ENCODE measurements around the gene RHO. TPM values are rescaled to one million over a fixed set of nuclear protein-coding genes. Genes with fewer than 3 reads are reported as not detected.

The RHO gene
- total RNA-seq, 1 donor from 2014 or later, result 0.09 TPM

DNA sequence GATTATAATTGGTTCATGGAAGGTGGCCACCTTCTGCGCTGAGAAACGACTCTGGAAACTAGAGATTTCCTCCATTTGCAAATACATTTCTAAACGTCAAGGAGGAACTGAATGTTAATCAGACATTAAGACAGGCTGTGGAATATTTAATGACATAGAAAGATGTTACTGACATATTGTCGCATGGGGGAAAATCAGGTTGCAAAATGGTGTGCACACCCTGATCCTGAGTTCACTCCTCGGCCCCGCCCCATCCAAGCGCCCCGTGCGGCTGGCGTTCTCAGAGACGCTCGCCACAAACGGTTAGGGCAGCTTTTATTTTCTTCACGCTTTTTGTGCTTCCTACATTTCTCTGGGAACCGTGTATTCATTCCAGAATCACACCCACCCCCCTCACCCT is 25.3 kb downstream of the RHO start:
- no peaks in the 10 kb centered on the region for H3K9me3 Mint-ChIP-seq
- TF ChIP-seq, protein P1, sequence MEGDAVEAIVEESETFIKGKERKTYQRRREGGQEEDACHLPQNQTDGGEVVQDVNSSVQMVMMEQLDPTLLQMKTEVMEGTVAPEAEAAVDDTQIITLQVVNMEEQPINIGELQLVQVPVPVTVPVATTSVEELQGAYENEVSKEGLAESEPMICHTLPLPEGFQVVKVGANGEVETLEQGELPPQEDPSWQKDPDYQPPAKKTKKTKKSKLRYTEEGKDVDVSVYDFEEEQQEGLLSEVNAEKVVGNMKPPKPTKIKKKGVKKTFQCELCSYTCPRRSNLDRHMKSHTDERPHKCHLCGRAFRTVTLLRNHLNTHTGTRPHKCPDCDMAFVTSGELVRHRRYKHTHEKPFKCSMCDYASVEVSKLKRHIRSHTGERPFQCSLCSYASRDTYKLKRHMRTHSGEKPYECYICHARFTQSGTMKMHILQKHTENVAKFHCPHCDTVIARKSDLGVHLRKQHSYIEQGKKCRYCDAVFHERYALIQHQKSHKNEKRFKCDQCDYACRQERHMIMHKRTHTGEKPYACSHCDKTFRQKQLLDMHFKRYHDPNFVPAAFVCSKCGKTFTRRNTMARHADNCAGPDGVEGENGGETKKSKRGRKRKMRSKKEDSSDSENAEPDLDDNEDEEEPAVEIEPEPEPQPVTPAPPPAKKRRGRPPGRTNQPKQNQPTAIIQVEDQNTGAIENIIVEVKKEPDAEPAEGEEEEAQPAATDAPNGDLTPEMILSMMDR (IDR thresholded peaks at IDR 0.05; ENCODE audit: unreplicated experiment), result no peak
- H3K4me3 Mint-ChIP-seq, result no peak overlapping the region
- H3K4me1 Mint-ChIP-seq, result peaks cover 6% of the 10 kb centered on the region
- no peaks in the 10 kb centered on the region for H3K36me3 Mint-ChIP-seq
- no peak for DNase-seq (ENCODE audit: low spot score in 2 of 2, unreplicated experiment in 2 of 2)
- H3K27me3 Mint-ChIP-seq (ENCODE audit: low read depth), result no peaks in the 10 kb centered on the region
- H3K27ac Mint-ChIP-seq, result no peak overlapping the region

DNA sequence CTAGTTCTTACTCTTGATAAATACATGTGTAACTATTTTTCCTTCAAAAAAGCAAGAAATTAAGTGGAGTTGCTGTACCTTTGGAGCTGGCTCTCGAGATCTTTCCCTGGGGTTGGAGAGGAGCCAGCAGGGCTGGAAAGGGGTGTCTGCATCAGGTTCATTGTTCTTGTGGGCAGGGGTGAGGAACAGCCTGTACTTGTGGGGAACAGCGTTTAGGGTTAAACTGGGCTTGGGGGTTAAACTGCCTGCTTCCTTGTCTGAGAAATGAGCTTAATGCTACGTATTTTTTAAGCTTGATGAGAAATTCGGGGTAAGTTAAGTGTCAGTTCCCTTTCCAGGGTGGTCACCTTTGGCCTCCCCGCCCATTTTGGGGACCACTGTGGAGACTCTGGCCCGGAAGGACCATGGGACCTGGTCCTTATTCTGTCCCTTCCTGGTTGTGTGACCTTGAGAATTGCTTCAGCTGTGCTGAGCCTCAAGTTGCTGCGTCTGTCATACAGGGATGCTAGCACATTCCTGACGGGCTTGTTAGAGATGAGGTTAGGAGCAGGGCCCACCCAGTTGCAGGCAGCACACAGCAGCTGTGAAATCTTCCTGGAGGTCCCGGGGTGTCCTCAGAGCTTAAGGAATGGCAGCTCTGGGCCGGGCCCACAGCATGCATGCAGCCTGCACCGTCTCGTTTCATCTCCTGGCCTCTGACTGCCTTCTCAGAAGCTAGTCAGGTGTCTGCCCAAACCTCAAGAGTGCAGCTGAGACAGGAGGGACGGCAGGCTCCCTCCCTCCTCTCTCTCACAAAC is 26.1 kb downstream of the RHO start:
- H3K4me1 Mint-ChIP-seq, result peaks cover 4% of the 10 kb centered on the region
- DNase-seq (ENCODE audit: low spot score in 2 of 2, unreplicated experiment in 2 of 2), result no peak
- peak overlapping the region; percentile 24 for H3K27ac Mint-ChIP-seq
- no peak overlapping the region for H3K4me3 Mint-ChIP-seq
- no peaks in the 10 kb centered on the region for H3K9me3 Mint-ChIP-seq
- H3K27me3 Mint-ChIP-seq (ENCODE audit: low read depth), result no peaks in the 10 kb centered on the region
- H3K36me3 Mint-ChIP-seq, result no peaks in the 10 kb centered on the region
- TF ChIP-seq, protein P1 (IDR thresholded peaks at IDR 0.05; ENCODE audit: unreplicated experiment), result no peak

- Mint-ChIP-seq H3K27me3 (ENCODE audit: low read depth) (no peaks in the 10 kb centered on the region), H3K4me1 (peaks cover 4% of the 10 kb centered on the region), H3K27ac (no peak overlapping the region), H3K9me3 (no peaks in the 10 kb centered on the region), H3K4me3 (no peak overlapping the region), H3K36me3 (no peaks in the 10 kb centered on the region)
- TF ChIP-seq, protein P1 (IDR thresholded peaks at IDR 0.05; ENCODE audit: unreplicated experiment), result no peak
- no peak for DNase-seq (ENCODE audit: low spot score in 2 of 2, unreplicated experiment in 2 of 2)
Observed at GRCh38 chr3:129555153-129555550, 26.7 kb downstream of the RHO start.

GRCh38 chr3:129555616-129556357 is 27.3 kb downstream of the RHO start:
- no peaks in the 10 kb centered on the region for H3K9me3 Mint-ChIP-seq
- DNase-seq (ENCODE audit: low spot score in 2 of 2, unreplicated experiment in 2 of 2), result no peak
- no peaks in the 10 kb centered on the region for H3K27me3 Mint-ChIP-seq (ENCODE audit: low read depth)
- H3K27ac Mint-ChIP-seq, result no peak overlapping the region
- H3K4me3 Mint-ChIP-seq, result no peak overlapping the region
- H3K36me3 Mint-ChIP-seq, result no peaks in the 10 kb centered on the region
- peaks cover 8% of the 10 kb centered on the region for H3K4me1 Mint-ChIP-seq
- TF ChIP-seq, protein P1 (IDR thresholded peaks at IDR 0.05; ENCODE audit: unreplicated experiment), result no peak

GRCh38 chr3:129556358-129556695 is 27.9 kb downstream of the RHO start:
- Mint-ChIP-seq H3K27ac (no peak overlapping the region), H3K27me3 (ENCODE audit: low read depth) (no peaks in the 10 kb centered on the region), H3K4me1 (peaks cover 9% of the 10 kb centered on the region), H3K36me3 (no peaks in the 10 kb centered on the region), H3K4me3 (no peak overlapping the region), H3K9me3 (no peaks in the 10 kb centered on the region)
- no peak for DNase-seq (ENCODE audit: low spot score in 2 of 2, unreplicated experiment in 2 of 2)
- TF ChIP-seq, protein P1 (IDR thresholded peaks at IDR 0.05; ENCODE audit: unreplicated experiment), result no peak

Measured in mesothelial cell of epicardium (in vitro differentiated cells).